SJCRH30 (cell line): Measurements from ENCODE around the gene RAB36. TPM values are rescaled to one million over a fixed set of nuclear protein-coding genes. Genes with fewer than 3 reads are reported as not detected.

Experiments used
- DNase-seq, 2 experiments: peaks; one replicate each; pipeline ENCODE4 v3.0.0-alpha.2; 2015 to 2020
- H3K27ac ChIP-seq: fragments of 250-450 bp; sonication (Bioruptor Pico); 2 replicates; pipeline ENCODE4 v1.5.1; 2020; ENCODE audit warnings: mild to moderate bottlenecking, moderate library complexity
- H3K27me3 ChIP-seq: fragments of 250-450 bp; sonication (Bioruptor Pico); 2 replicates; pipeline ENCODE4 v1.5.1; 2020; ENCODE audit warnings: mild to moderate bottlenecking, moderate library complexity
- H3K36me3 ChIP-seq: fragments of 250-450 bp; sonication (Bioruptor Pico); 2 replicates; pipeline ENCODE4 v1.5.1; 2020; ENCODE audit warnings: mild to moderate bottlenecking, moderate library complexity
- H3K4me1 ChIP-seq: fragments of 250-450 bp; sonication (Bioruptor Pico); 2 replicates; pipeline ENCODE4 v1.5.1; 2020; ENCODE audit warnings: mild to moderate bottlenecking, moderate library complexity
- H3K4me3 ChIP-seq: fragments of 250-450 bp; sonication (Bioruptor Pico); 2 replicates; pipeline ENCODE4 v1.5.1; 2020; ENCODE audit warnings: mild to moderate bottlenecking, moderate library complexity
- H3K9me3 ChIP-seq: fragments of 250-450 bp; sonication (Bioruptor Pico); replicated peaks from 2 replicates; pipeline ENCODE4 v1.5.1; 2020; ENCODE audit warnings: mild to moderate bottlenecking, moderate library complexity
- total RNA-seq: library from RNA; depleted of rRNA; stranded (reverse); fragments of >200 nt; shearing (Covaris generic); gene quantifications from 2 replicates; pipeline ENCODE4 v1.2.3, GENCODE V29; 2014

The RAB36 gene
- total RNA-seq, 1 experiment from 2014 or later, result not detected

- Histone ChIP-seq H3K27me3 (no peaks in the 10 kb centered on the region), H3K4me3 (no peak overlapping the region), H3K9me3 (no peaks in the 10 kb centered on the region), H3K27ac (no peak overlapping the region), H3K36me3 (no peaks in the 10 kb centered on the region), H3K4me1 (peaks cover 2% of the 10 kb centered on the region; the same call in 1 of the 2 replicates)
- DNase-seq, result no peak
Measured at GRCh38 chr22:23122992-23123803, 22.1 kb upstream of the RAB36 start.

GRCh38 chr22:23123804-23124254 lies 21.4 kb upstream of the RAB36 start:
- H3K4me3 ChIP-seq, result no peak overlapping the region
- no peak overlapping the region for H3K27ac ChIP-seq
- H3K27me3 ChIP-seq, result no peaks in the 10 kb centered on the region
- no peaks in the 10 kb centered on the region for H3K36me3 ChIP-seq
- H3K4me1 ChIP-seq, result peaks cover 2% of the 10 kb centered on the region; the same call in 1 of the 2 replicates
- no peak for DNase-seq
- no peaks in the 10 kb centered on the region for H3K9me3 ChIP-seq

DNA sequence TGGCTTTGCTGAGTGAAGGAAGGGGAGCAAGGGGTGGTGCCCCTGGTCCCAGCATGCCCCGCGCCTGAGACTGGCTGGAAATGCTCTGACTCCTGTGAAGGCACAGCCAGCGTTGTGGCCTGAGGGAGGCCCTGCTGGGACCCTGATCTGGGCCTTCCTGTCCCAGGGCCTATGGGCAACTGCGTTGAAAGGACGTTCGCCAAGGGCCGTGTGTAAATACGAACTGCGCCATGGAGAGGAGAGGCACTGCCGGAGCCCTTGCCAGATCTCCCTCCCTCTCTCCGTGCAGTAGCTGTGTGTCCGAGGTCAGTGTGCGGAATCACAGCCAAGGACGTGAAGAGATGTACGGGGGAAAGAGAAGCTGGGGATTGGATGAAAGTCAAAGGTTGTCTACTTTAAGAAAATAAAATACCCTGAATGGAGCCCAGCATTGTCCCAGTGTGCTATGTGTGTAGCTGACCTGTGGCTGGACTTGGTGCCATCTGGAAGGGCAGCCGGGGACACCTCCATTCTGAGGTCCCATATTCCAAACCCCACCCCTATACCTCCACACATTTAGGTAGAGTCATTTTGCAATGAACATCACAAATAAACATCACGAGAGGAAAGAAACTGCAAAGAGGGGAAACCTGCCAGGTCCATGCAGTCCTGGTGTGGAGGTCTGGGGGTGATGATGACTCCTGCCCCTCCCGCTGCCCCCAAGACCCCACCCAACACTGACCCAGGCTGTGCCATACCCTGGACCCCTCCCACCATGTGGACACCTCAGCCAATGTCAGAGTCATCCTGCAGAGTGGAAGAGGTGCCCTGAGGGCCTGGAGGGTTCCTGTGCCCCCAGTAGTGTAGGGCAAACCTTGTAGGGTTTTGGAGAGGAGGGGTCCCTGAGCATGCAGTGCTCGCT lies 20.4 kb upstream of the RAB36 start:
- Histone ChIP-seq H3K4me1 (peaks cover 2% of the 10 kb centered on the region; the same call in 1 of the 2 replicates), H3K27ac (no peak overlapping the region), H3K27me3 (no peaks in the 10 kb centered on the region), H3K4me3 (no peak overlapping the region), H3K36me3 (no peaks in the 10 kb centered on the region), H3K9me3 (no peaks in the 10 kb centered on the region)
- DNase-seq, result no peak

DNA sequence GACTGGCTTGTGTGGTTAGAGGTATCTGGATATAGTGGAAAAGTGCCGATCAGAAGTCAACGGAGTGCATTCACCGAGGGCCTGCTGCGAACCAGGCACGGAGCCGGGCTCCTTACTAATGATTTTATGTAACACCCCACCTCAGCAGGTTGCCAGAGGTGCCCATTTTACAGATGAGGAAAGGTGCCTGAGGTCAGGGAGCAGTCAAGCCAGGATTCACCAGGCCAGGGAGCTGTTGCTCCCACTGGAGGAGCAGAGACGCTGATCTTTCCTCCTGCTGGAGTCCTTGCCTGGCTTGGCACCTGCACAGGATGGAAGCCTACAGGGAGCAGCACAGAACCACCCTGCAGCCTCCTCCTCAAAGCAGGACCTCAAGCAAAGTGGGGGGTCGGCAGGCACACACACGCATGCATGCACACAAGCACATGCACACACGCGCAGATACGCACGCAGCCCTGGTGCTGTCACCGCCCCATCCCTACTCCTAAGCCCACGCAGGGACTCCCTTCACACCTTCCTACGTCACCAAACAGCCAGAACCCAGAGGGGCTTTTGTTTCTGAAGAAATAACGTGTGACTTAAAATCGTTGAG lies 19.7 kb upstream of the RAB36 start:
- Histone ChIP-seq H3K9me3 (no peaks in the 10 kb centered on the region), H3K4me3 (no peak overlapping the region), H3K27me3 (no peaks in the 10 kb centered on the region), H3K4me1 (peaks cover 2% of the 10 kb centered on the region; the same call in 1 of the 2 replicates), H3K36me3 (no peaks in the 10 kb centered on the region), H3K27ac (no peak overlapping the region)
- no peak for DNase-seq

- no peak overlapping the region for H3K27ac ChIP-seq
- no peak overlapping the region for H3K4me3 ChIP-seq
- no peaks in the 10 kb centered on the region for H3K27me3 ChIP-seq
- no peak for DNase-seq
- no peaks in the 10 kb centered on the region for H3K9me3 ChIP-seq
- H3K36me3 ChIP-seq, result no peaks in the 10 kb centered on the region
- H3K4me1 ChIP-seq, result peaks cover 2% of the 10 kb centered on the region; the same call in 1 of the 2 replicates
Measured at GRCh38 chr22:23126165-23127054, 18.9 kb upstream of the RAB36 start.

GRCh38 chr22:23127055-23127756 lies 18.1 kb upstream of the RAB36 start:
- no peaks in the 10 kb centered on the region for H3K36me3 ChIP-seq
- no peaks in the 10 kb centered on the region for H3K4me1 ChIP-seq
- H3K27ac ChIP-seq, result no peak overlapping the region
- no peaks in the 10 kb centered on the region for H3K9me3 ChIP-seq
- no peak overlapping the region for H3K4me3 ChIP-seq
- DNase-seq, result no peak
- H3K27me3 ChIP-seq, result no peaks in the 10 kb centered on the region

GRCh38 chr22:23127788-23128187 lies 17.5 kb upstream of the RAB36 start:
- no peak for DNase-seq
- no peak overlapping the region for H3K4me3 ChIP-seq
- no peak overlapping the region for H3K27ac ChIP-seq
- no peaks in the 10 kb centered on the region for H3K4me1 ChIP-seq
- no peaks in the 10 kb centered on the region for H3K27me3 ChIP-seq
- no peaks in the 10 kb centered on the region for H3K9me3 ChIP-seq
- H3K36me3 ChIP-seq, result no peaks in the 10 kb centered on the region

- no peaks in the 10 kb centered on the region for H3K36me3 ChIP-seq
- H3K27ac ChIP-seq, result no peak overlapping the region
- no peaks in the 10 kb centered on the region for H3K9me3 ChIP-seq
- H3K4me1 ChIP-seq, result no peaks in the 10 kb centered on the region
- H3K4me3 ChIP-seq, result no peak overlapping the region
- peak; percentile 74 to 85 for DNase-seq
- no peaks in the 10 kb centered on the region for H3K27me3 ChIP-seq
Measured at GRCh38 chr22:23128269-23129108, 16.8 kb upstream of the RAB36 start.

DNA sequence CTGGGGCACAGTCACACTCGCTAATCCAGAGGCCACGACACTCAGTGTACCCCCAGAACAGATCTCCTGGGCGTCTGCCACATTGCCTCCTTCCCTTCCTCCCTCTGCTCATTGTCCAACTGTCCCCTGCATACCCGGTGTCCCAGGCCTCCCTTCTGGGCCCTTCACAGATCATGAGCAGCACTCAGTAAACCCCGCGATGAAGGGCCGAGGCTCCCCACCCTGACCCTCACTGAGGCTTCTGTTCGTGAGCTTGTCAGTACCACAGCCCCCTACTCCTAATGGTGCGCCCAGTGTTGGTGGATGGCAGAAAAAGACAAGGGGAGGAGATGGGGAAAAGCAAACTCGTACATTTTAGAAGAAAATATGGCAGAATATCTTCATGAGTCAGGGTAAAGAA lies 16.1 kb upstream of the RAB36 start:
- no peak overlapping the region for H3K27ac ChIP-seq
- H3K4me3 ChIP-seq, result no peak overlapping the region
- no peaks in the 10 kb centered on the region for H3K4me1 ChIP-seq
- DNase-seq, result no peak
- H3K9me3 ChIP-seq, result no peaks in the 10 kb centered on the region
- H3K27me3 ChIP-seq, result no peaks in the 10 kb centered on the region
- no peaks in the 10 kb centered on the region for H3K36me3 ChIP-seq

GRCh38 chr22:23130697-23131096 lies 14.6 kb upstream of the RAB36 start:
- Histone ChIP-seq H3K27me3 (no peaks in the 10 kb centered on the region), H3K9me3 (no peaks in the 10 kb centered on the region), H3K36me3 (no peaks in the 10 kb centered on the region), H3K4me1 (no peaks in the 10 kb centered on the region), H3K27ac (no peak overlapping the region), H3K4me3 (no peak overlapping the region)
- DNase-seq, result no peak

DNA sequence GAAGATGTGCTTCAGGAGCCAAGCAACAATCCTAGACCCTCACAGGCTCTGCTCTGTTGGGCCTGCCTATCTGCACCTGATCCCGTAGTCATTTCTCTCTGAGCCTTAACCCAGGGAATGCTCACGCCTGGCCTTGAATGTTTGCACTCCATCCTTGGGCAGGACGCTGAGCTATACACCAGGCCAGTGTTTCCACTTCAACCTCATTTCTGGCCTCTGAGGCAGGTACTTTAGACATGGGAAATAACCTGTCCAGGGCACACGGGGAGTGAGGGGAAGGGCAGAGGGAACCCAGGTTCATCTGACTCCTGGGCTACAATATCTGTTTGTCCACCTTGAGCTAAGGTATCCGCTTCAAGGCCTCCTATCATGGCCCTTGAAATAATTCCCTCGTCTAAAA lies 13.3 kb upstream of the RAB36 start:
- Histone ChIP-seq H3K36me3 (no peaks in the 10 kb centered on the region), H3K9me3 (no peaks in the 10 kb centered on the region), H3K27me3 (no peaks in the 10 kb centered on the region), H3K4me1 (no peaks in the 10 kb centered on the region), H3K4me3 (no peak overlapping the region), H3K27ac (no peak overlapping the region)
- DNase-seq, result no peak

GRCh38 chr22:23132376-23133091 lies 12.7 kb upstream of the RAB36 start:
- Histone ChIP-seq H3K27ac (no peak overlapping the region), H3K36me3 (no peaks in the 10 kb centered on the region)
- no peak for DNase-seq

More at GRCh38 chr22:23132376-23133091, 12.7 kb upstream of the RAB36 start:
- no peak overlapping the region for H3K4me3 ChIP-seq
- no peaks in the 10 kb centered on the region for H3K4me1 ChIP-seq
- no peaks in the 10 kb centered on the region for H3K27me3 ChIP-seq
- no peaks in the 10 kb centered on the region for H3K9me3 ChIP-seq
